Psoas muscle (tissue), 8 donors: ENCODE results near the gene VWA8. TPM values are rescaled to one million over a fixed set of nuclear protein-coding genes. Genes with fewer than 3 reads are reported as not detected.
"Not testable (repeated sequence)": the region's sequence is repeated elsewhere in the genome, so short reads cannot be mapped to it uniquely, and the experiment has no call there.

Source experiments
- ATAC-seq, 4 donors: fragments of 200-7000 bp; cut with Tn5 transposase; one replicate each; pipeline ENCODE4 v1.9.1; 2020; ENCODE audit warnings: moderate library complexity in 3 of 4, mild to moderate bottlenecking in 2 of 4
- DNase-seq, 2 donors: peaks; one replicate each; pipeline ENCODE4 v3.0.0-alpha.2; 2020
- H3K27ac ChIP-seq: fragments of 200-600 bp; one replicate; pipeline ENCODE4 v1.8.0; 2022
- H3K27me3 ChIP-seq, 3 donors: fragments of 200-600 bp in 1 of 3; one replicate each; pipeline versions ENCODE4 v1.6.1 to v1.8.0; 2013 to 2022; ENCODE audit warnings: low read length in 2 of 3, mild to moderate bottlenecking in 2 of 3, moderate library complexity in 1 of 3; ENCODE audit not compliant: insufficient read depth in 3 of 3
- H3K36me3 ChIP-seq, 2 donors: fragments of 200-600 bp in 1 of 2; one replicate each; pipeline versions ENCODE4 v1.6.1 to v1.8.0; 2013 to 2022; ENCODE audit warnings: low read depth in 1 of 2, mild to moderate bottlenecking in 1 of 2, moderate library complexity in 1 of 2; ENCODE audit not compliant: insufficient read depth in 1 of 2
- H3K4me1 ChIP-seq: fragments of 200-600 bp; one replicate; pipeline ENCODE4 v1.8.0; 2022
- H3K4me3 ChIP-seq: fragments of 200-600 bp; one replicate; pipeline ENCODE4 v1.8.0; 2022; ENCODE audit warnings: mild to moderate bottlenecking
- H3K9me3 ChIP-seq: fragments of 200-600 bp; one replicate; pipeline ENCODE4 v1.8.0; 2022
- WGBS, 3 donors: extraction: QIAGEN DNeasy Blood & Tissue Kit; methylation state at CpG; one replicate each; pipeline versions ENCODE4 v1.1.6 to v1.1.7; 2013; 5-methylcytosine and 5-hydroxymethylcytosine counted together
- intact Hi-C, 2 donors: fragments of 100-400 bp; cut with DNase I; formaldehyde crosslinking; loops; one replicate each; pipeline versions ENCODE4 v1.11.0 to v1.14.2; 2022
- polyA plus RNA-seq, 3 donors: library from polyadenylated mRNA; stranded (reverse); fragments of 200-250 nt; gene quantifications; one replicate each; pipeline ENCODE4 v1.2.3, GENCODE V29; 2013
- total RNA-seq, 4 donors: library from RNA; stranded (reverse); fragmentation: NEBNext Ultra II Directional in 2 of 4; extraction: Animal tissue kit (Norgen Biotek cat#: 25700) in 2 of 4; gene quantifications; one replicate each; pipeline versions ENCODE4 v1.2.1 to v1.2.4, GENCODE V29; 2021 to 2023
- TF ChIP-seq, protein P1 (sequence below): fragments of 200-600 bp; IDR thresholded peaks from one replicate; pipeline ENCODE4 v1.8.0; 2022; ENCODE audit warnings: antibody characterized with exemption
- donor health status: healthy with polysubstance abuse.
- donor health status: DM: no; HTN: no; CAD: no; lungs with moderate emphysema.
- donor health status: Bipolar disorder and iron deficiency.
- donor health status: healthy.
- donor health status: DM: yes; HTN: yes; CAD: no.
- donor health status: DM: no; HTN: no; CAD: no.
- donor health status: DM: no; HTN: no; CAD: no.
- donor health status: DM: yes; HTN: yes; CAD: no.

The VWA8 gene
- total and polyA plus RNA-seq, 7 donors, result 8.6 to 50.5 (median 30.1) TPM

DNA sequence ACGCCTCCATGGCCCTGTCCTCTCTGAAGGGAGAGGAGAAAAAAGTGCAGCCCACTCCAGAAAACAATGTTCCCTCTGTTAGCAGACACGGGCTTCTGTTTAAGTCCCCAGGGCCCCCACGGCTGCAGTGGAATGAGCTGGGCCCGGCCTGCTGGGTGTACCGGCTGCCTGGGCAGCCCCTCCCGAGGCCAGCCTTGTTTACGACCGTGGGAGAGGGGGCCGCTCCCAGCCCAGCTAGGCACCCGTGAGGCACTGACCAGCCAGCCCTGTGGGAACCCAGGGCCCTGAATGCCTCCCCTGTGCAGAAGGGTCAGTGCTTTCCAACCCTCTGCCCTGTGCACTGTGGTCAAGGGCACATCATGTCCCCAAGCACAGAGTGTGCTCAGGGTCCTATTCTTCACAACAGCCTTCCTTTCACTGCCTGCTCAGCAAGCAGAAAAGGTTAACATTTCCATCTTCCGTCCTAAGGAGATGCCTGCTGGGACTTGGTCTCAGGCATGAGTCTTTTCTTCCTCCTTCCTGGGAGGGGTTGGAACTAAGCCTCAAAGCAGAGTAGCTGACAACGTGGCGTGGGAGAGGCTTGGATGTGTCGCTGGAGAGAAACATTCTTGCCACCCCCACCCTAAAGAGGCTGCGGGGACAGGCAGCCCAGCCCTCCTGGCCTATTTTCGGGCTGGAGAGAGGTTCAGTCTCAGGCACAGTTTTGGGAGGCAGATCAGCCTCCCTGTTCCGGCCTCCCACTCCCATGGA lies 413.5 kb downstream of the VWA8 start:
- TF ChIP-seq, protein P1, sequence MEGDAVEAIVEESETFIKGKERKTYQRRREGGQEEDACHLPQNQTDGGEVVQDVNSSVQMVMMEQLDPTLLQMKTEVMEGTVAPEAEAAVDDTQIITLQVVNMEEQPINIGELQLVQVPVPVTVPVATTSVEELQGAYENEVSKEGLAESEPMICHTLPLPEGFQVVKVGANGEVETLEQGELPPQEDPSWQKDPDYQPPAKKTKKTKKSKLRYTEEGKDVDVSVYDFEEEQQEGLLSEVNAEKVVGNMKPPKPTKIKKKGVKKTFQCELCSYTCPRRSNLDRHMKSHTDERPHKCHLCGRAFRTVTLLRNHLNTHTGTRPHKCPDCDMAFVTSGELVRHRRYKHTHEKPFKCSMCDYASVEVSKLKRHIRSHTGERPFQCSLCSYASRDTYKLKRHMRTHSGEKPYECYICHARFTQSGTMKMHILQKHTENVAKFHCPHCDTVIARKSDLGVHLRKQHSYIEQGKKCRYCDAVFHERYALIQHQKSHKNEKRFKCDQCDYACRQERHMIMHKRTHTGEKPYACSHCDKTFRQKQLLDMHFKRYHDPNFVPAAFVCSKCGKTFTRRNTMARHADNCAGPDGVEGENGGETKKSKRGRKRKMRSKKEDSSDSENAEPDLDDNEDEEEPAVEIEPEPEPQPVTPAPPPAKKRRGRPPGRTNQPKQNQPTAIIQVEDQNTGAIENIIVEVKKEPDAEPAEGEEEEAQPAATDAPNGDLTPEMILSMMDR, result no peak
- no peak overlapping the region for H3K27ac ChIP-seq
- H3K4me3 ChIP-seq, result no peak overlapping the region
- peaks cover 7% of the 10 kb centered on the region for H3K4me1 ChIP-seq
- H3K9me3 ChIP-seq, result no peaks in the 10 kb centered on the region
- 30 to 45% (median 40%) methylated on average over 17 of the region's 17 CpGs for WGBS, 3 donors
- ATAC-seq (peak in 3 of 4 donors; percentile 34 to 45 (median 45)), DNase-seq (peak; percentile 25 to 69)
- intact Hi-C loops, result no loop called here
- no peaks in the 10 kb centered on the region for H3K36me3 ChIP-seq
- peaks cover 0 to 2% (median 0%) of the 10 kb centered on the region in 3 donors for H3K27me3 ChIP-seq

DNA sequence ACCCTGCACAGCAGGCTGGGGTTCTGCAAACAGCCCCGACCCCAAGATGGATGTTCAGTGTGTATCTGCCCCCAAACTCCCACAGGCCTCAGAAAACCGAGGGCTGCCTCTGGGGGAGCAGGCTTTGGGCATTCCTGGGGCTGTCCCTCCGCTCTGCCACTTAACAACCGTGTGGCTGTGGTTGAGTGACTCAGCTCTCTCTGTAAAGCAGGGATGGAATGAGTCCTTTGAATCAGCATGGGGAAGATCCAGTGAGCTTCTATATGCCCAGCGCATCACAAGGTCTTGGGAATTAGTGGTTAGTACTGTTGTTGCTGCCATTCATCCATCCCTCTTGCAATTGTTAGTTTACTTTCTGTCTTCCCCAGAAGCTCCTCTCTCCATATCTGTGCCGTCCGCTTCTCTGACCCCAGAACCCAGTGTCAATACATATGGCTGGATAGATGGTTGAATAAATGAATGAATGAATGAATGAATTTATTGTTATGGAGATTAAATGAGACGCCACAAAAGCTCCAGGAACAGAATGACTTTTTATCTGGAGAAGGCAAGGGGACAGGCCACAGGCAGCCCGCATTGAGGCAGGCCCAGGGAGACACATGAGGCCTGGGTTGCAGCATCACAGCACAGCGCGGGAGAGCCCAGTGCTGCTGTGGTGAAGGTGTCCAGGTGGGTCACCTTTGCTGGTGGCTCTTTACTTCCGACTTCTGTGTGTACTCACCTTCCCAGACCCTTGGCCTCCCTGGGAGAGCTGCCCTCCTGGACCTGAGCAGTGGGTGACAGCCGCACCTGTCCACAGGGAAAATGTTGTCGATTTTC lies 414.3 kb downstream of the VWA8 start:
- intact Hi-C loops, result no loop called here
- ATAC-seq, result no peak
- H3K27ac ChIP-seq, result no peak overlapping the region

GRCh38 chr13:41545432-41545707 lies 415.5 kb downstream of the VWA8 start:
- H3K4me3 ChIP-seq, result no peak overlapping the region

More for the DNA sequence above, 414.3 kb downstream of the VWA8 start:
- TF ChIP-seq, protein P1, result no peak
- Histone ChIP-seq H3K27me3 (peaks cover 0 to 2% (median 0%) of the 10 kb centered on the region in 3 donors), H3K4me3 (no peak overlapping the region), H3K36me3 (no peaks in the 10 kb centered on the region), H3K9me3 (no peaks in the 10 kb centered on the region), H3K4me1 (peaks cover 7% of the 10 kb centered on the region)
- DNase-seq, result no peak
- WGBS, 3 donors, result 80 to 84% (median 81%) methylated on average over 14 of the region's 14 CpGs

DNA sequence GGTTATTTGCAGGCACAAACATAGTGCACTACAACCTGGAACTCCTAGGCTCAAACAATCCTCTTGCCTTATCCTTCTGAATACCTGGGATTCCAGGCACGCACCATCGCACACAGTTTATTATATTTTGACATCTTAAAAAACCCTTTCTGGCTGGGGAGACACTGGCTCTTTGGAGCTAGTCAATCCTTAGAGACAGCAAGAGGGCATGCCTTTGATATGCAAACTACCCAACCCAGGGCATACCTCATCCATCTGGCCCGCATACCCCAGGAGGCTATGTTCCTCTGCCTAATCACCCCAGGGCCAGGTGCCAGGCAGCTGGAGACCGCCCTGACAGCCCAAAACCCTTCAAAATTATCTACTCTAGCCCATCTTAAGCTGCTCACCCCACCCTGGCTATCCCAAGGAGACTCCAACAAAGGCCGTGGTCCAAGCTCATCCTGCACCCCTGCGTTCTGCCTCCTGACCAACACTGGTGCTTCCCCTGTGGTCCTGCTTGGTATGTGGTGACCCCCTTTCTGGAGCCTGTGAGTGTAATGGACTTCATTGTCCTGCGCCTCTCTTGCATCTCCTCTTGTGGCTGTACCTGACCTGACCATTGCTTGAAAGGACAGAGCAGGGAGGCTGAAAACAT lies 417.1 kb downstream of the VWA8 start:
- TF ChIP-seq, protein P1, result no peak
- H3K27me3 ChIP-seq, result peaks cover 0 to 2% (median 0%) of the 10 kb centered on the region in 3 donors
- no peak overlapping the region for H3K27ac ChIP-seq
- ATAC-seq (no peak), DNase-seq (no peak)
- H3K36me3 ChIP-seq, result no peaks in the 10 kb centered on the region
- peaks cover 7% of the 10 kb centered on the region for H3K4me1 ChIP-seq
- H3K4me3 ChIP-seq, result no peak overlapping the region
- H3K9me3 ChIP-seq, result no peaks in the 10 kb centered on the region
- intact Hi-C loops, result no loop called here
- 86 to 93% (median 90%) methylated on average over 7 of the region's 7 CpGs for WGBS, 3 donors

More at GRCh38 chr13:41545432-41545707, 415.5 kb downstream of the VWA8 start:
- H3K27me3 ChIP-seq, result peaks cover 0 to 2% (median 0%) of the 10 kb centered on the region in 3 donors
- no peaks in the 10 kb centered on the region for H3K36me3 ChIP-seq
- no peak overlapping the region for H3K27ac ChIP-seq
- intact Hi-C loops, result no loop called here
- DNase-seq (no peak), ATAC-seq (no peak)
- H3K4me1 ChIP-seq, result peaks cover 7% of the 10 kb centered on the region
- no peaks in the 10 kb centered on the region for H3K9me3 ChIP-seq
- 62 to 64% (median 64%) methylated on average over 3 of the region's 3 CpGs for WGBS, 3 donors
- TF ChIP-seq, protein P1, result no peak

- H3K9me3 ChIP-seq, H3K4me3 ChIP-seq, DNase-seq, H3K27ac ChIP-seq, intact Hi-C loops, H3K36me3 ChIP-seq, ATAC-seq, H3K4me1 ChIP-seq, H3K27me3 ChIP-seq: not testable (repeated sequence)
- WGBS, 3 donors, result 87 to 93% (median 89%) methylated on average over 3 of the region's 3 CpGs
These were observed 418.1 kb downstream of the VWA8 start for GRCh38 chr13:41542799-41543198.
